GM21528 (cell line): Measurements from ENCODE around the gene C11orf21.
"Not testable (repeated sequence)": the region's sequence is repeated elsewhere in the genome, so short reads cannot be mapped to it uniquely, and the experiment has no call there.

Experiments
- ATAC-seq: cut with Tn5 transposase; IDR thresholded peaks from one replicate; pipeline ENCODE4 v1.9.1; 2021; ENCODE audit warnings: mild to moderate bottlenecking, moderate library complexity; ENCODE audit not compliant: unreplicated experiment, low FRiP score

C11orf21 gene

GRCh38 chr11:2298795-2299761 lies 2.6 kb downstream of the C11orf21 start:
- ATAC-seq = no peak

- ATAC-seq = no peak
Observed at GRCh38 chr11:2298131-2298794, 3.5 kb downstream of the C11orf21 start.

- no peak for ATAC-seq
Observed at GRCh38 chr11:2297623-2298030, 4.1 kb downstream of the C11orf21 start.

GRCh38 chr11:2296913-2297622 lies 4.7 kb downstream of the C11orf21 start:
- no peak for ATAC-seq

- no peak for ATAC-seq
Observed at GRCh38 chr11:2295971-2296912, 5.5 kb downstream of the C11orf21 start.

GRCh38 chr11:2294926-2295290 lies 6.8 kb downstream of the C11orf21 start:
- no peak for ATAC-seq

GRCh38 chr11:2293984-2294925 lies 7.5 kb downstream of the C11orf21 start:
- no peak for ATAC-seq

- no peak for ATAC-seq
Observed at GRCh38 chr11:2293531-2293971, 8.2 kb downstream of the C11orf21 start.

GRCh38 chr11:2290351-2290841 lies 11.3 kb downstream of the C11orf21 start:
- ATAC-seq = no peak

GRCh38 chr11:2289859-2290258 lies 11.9 kb downstream of the C11orf21 start:
- ATAC-seq = no peak

GRCh38 chr11:2289350-2289749 lies 12.4 kb downstream of the C11orf21 start:
- ATAC-seq = no peak

GRCh38 chr11:2287091-2287490 lies 14.6 kb downstream of the C11orf21 start:
- ATAC-seq = no peak

- ATAC-seq = not testable (repeated sequence)
Observed at GRCh38 chr11:2286350-2286749, 15.4 kb downstream of the C11orf21 start.

- ATAC-seq = no peak
Observed at GRCh38 chr11:2280208-2280607, 21.5 kb downstream of the C11orf21 start.

- ATAC-seq = no peak
Observed at GRCh38 chr11:2277933-2278523, 23.7 kb downstream of the C11orf21 start.

- no peak for ATAC-seq
Observed at GRCh38 chr11:2277008-2277346, 24.7 kb downstream of the C11orf21 start.

- no peak for ATAC-seq
Observed at GRCh38 chr11:2276280-2277007, 25.3 kb downstream of the C11orf21 start.
